Epithelial cell of proximal tubule (primary cell): ENCODE results near the gene SPACA4. TPM values are rescaled to one million over a fixed set of nuclear protein-coding genes. Genes with fewer than 3 reads are reported as not detected.

Source experiments
- DNase-seq: peaks from one replicate; pipeline ENCODE4 v3.0.0-alpha.2; 2011; ENCODE audit warnings: low read depth
- H3K4me3 ChIP-seq: 2 replicates; pipeline ENCODE4 v1.5.1; 2011; ENCODE audit warnings: low read depth, mild to moderate bottlenecking, low read length
- total RNA-seq: library from RNA; depleted of rRNA; stranded (reverse); fragments of >200 nt; gene quantifications from 2 replicates; pipeline ENCODE4 v1.2.3, GENCODE V29; 2015
- TF ChIP-seq, protein P1 (sequence below): conservative IDR thresholded peaks from 2 replicates; pipeline ENCODE4 v1.5.1; 2012; ENCODE audit warnings: low read depth, mild to moderate bottlenecking, low read length

SPACA4 gene
- total RNA-seq, 1 donor from 2014 or later, result not detected

GRCh38 chr19:48614436-48615230, 8.1 kb downstream of the SPACA4 start, which contains the start of gene FAM83E:
Gene FAM83E (minus strand): TSS chr19:48615076. CDS start chr19:48613372, 1,704 bp downstream.
- no peak within 1 kb of the TSS for H3K4me3 ChIP-seq
- TF ChIP-seq, protein P1, sequence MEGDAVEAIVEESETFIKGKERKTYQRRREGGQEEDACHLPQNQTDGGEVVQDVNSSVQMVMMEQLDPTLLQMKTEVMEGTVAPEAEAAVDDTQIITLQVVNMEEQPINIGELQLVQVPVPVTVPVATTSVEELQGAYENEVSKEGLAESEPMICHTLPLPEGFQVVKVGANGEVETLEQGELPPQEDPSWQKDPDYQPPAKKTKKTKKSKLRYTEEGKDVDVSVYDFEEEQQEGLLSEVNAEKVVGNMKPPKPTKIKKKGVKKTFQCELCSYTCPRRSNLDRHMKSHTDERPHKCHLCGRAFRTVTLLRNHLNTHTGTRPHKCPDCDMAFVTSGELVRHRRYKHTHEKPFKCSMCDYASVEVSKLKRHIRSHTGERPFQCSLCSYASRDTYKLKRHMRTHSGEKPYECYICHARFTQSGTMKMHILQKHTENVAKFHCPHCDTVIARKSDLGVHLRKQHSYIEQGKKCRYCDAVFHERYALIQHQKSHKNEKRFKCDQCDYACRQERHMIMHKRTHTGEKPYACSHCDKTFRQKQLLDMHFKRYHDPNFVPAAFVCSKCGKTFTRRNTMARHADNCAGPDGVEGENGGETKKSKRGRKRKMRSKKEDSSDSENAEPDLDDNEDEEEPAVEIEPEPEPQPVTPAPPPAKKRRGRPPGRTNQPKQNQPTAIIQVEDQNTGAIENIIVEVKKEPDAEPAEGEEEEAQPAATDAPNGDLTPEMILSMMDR, result no peak
- DNase-seq, result no peak

DNA sequence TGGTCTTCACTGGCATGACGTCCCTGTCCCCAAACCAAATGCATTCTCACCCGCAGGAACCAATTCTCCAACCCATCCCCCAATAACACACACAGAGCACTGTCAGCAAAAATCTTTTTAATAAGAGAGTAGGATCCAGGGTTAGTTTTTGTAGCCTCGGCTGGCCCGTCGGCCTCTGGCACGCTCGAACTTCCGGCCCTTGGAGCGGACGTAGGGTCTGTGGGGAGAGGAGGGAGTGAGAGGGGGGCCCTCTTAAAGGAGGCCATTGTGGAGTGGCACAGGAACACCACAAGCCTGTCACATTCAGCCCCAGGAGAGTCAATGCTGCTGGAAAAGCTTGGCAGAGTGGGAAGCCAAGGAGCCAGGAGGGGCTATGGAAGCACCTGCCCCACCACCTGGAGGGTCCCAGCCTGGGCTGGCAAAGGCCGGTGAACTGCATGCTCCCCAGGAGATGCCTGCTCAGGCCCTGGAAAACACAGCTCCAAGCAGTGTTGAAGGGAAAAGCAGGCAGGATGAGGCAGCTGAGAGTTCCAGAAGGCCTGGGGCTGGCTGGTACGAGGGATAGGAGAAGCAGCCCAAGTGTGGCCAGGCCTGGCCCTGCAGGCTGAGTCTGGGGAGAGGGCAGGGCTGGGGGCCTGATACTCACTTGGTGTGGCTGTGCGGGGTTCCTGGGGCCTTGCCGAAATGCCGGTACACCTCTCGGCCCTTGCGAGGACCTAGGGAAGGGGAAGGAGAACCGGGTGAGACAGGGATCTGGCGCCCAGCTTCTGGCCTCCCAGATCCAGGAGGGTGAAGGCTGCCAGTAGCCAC, 8.9 kb downstream of the SPACA4 start:
- no peak for DNase-seq
- TF ChIP-seq, protein P1, result no peak
- H3K4me3 ChIP-seq, result no peak overlapping the region

GRCh38 chr19:48616041-48616436, 9.5 kb downstream of the SPACA4 start:
- TF ChIP-seq, protein P1, result no peak
- DNase-seq, result no peak
- H3K4me3 ChIP-seq, result no peak overlapping the region

- no peak for DNase-seq
- H3K4me3 ChIP-seq, result peak overlapping the region; percentile 96
- TF ChIP-seq, protein P1, result no peak
These were observed 10.0 kb downstream of the SPACA4 start for GRCh38 chr19:48616491-48617056.

- TF ChIP-seq, protein P1, result no peak
- no peak for DNase-seq
- H3K4me3 ChIP-seq, result peak overlapping the region; percentile 96
These were observed 10.8 kb downstream of the SPACA4 start for GRCh38 chr19:48617146-48617937.

GRCh38 chr19:48618278-48618915, 11.9 kb downstream of the SPACA4 start:
- no peak for DNase-seq
- peak overlapping the region; percentile 96 for H3K4me3 ChIP-seq
- TF ChIP-seq, protein P1, result no peak
